Measurements from ENCODE around the gene SCARB1.

SCARB1 gene

GRCh38 chr12:124814741-124815613, 48.7 kb downstream of the SCARB1 start:
- H2AFZ ChIP-seq (ENCODE audit: low read length): no peak overlapping the region
- WGBS, 2 donors (ENCODE audit: extremely low coverage in 2 of 2, insufficient read length in 2 of 2, insufficient replicate concordance in 1 of 2): no CpG with 5 or more reads among the region's 38 CpGs

GRCh38 chr12:124813782-124814181, 49.9 kb downstream of the SCARB1 start:
- no peak overlapping the region for H2BK15ac ChIP-seq (ENCODE audit: low read length)
- H3K18ac ChIP-seq (ENCODE audit: low read length): no peak overlapping the region
- H2AK5ac ChIP-seq (ENCODE audit: low read depth, low read length): no peak overlapping the region
- H3K4ac ChIP-seq (ENCODE audit: low read length): no peak overlapping the region
- no peaks in the 10 kb centered on the region for H3K27me3 ChIP-seq (ENCODE audit: control insufficient read depth in 3 of 3, insufficient read depth in 3 of 3, low read depth in 1 of 3, low read length in 3 of 3)
- H4K91ac ChIP-seq (ENCODE audit: low read depth, low read length, poor library complexity): no peak overlapping the region
- DNase-seq (ENCODE audit: low spot score): no peak
- H3K4me1 ChIP-seq (ENCODE audit: control insufficient read depth in 2 of 2, insufficient read depth in 1 of 2, low read depth in 1 of 2, low read length in 2 of 2): peaks cover 0 to 3% of the 10 kb centered on the region in 2 donors
- peak overlapping the region in 1 of 2 donors; percentile 32 for H3K4me3 ChIP-seq (ENCODE audit: low read length in 2 of 2)
- no peak overlapping the region for H3K9ac ChIP-seq (ENCODE audit: low read depth, low read length, poor library complexity)
- peak overlapping the region; percentile 8 for H3K23ac ChIP-seq (ENCODE audit: low read depth, low read length, poor library complexity)
- no peaks in the 10 kb centered on the region for H3K9me3 ChIP-seq (replicated peaks in 1 of 2; ENCODE audit: control insufficient read depth in 2 of 2, insufficient read depth in 1 of 2, low read depth in 1 of 2, low read length in 2 of 2)
- no peaks in the 10 kb centered on the region for H3K79me1 ChIP-seq (ENCODE audit: low read depth, low read length)
- H3K14ac ChIP-seq (ENCODE audit: low read length): peak overlapping the region; percentile 10
- no peak overlapping the region for H2BK5ac ChIP-seq (ENCODE audit: low read length)
- H2BK12ac ChIP-seq (ENCODE audit: low read length): no peak overlapping the region
- no peak overlapping the region for H4K8ac ChIP-seq (ENCODE audit: low read depth, low read length)
- H3K4me2 ChIP-seq (ENCODE audit: insufficient read depth, low read length, poor library complexity, severe bottlenecking): no peak overlapping the region
- H2BK120ac ChIP-seq (ENCODE audit: low read depth, low read length): no peak overlapping the region
- no peak overlapping the region for H3K27ac ChIP-seq (replicated peaks; ENCODE audit: low read length)
- no peak overlapping the region for H2AFZ ChIP-seq (ENCODE audit: low read length)
- no CpG with 5 or more reads among the region's 3 CpGs for WGBS, 2 donors (ENCODE audit: extremely low coverage in 2 of 2, insufficient read length in 2 of 2, insufficient replicate concordance in 1 of 2)
- peaks cover 1 to 38% of the 10 kb centered on the region in 2 donors for H3K36me3 ChIP-seq (replicated peaks in 1 of 2; ENCODE audit: control insufficient read depth in 2 of 2, insufficient read depth in 2 of 2, low read length in 2 of 2)

More at GRCh38 chr12:124814741-124815613, 48.7 kb downstream of the SCARB1 start:
- Histone ChIP-seq H3K4ac (ENCODE audit: low read length) (no peak overlapping the region), H3K23ac (ENCODE audit: low read depth, low read length, poor library complexity) (peak overlapping the region; percentile 58), H3K27ac (replicated peaks; ENCODE audit: low read length) (no peak overlapping the region), H2BK5ac (ENCODE audit: low read length) (peak overlapping the region; percentile 42), H2BK12ac (ENCODE audit: low read length) (no peak overlapping the region), H3K4me2 (ENCODE audit: insufficient read depth, low read length, poor library complexity, severe bottlenecking) (no peak overlapping the region), H2AK5ac (ENCODE audit: low read depth, low read length) (peak overlapping the region; percentile 61), H3K36me3 (replicated peaks in 1 of 2; ENCODE audit: control insufficient read depth in 2 of 2, insufficient read depth in 2 of 2, low read length in 2 of 2) (peaks cover 1 to 35% of the 10 kb centered on the region in 2 donors), H3K4me1 (ENCODE audit: control insufficient read depth in 2 of 2, insufficient read depth in 1 of 2, low read depth in 1 of 2, low read length in 2 of 2) (peaks cover 0 to 3% of the 10 kb centered on the region in 2 donors), H2BK120ac (ENCODE audit: low read depth, low read length) (no peak overlapping the region), H3K18ac (ENCODE audit: low read length) (peak overlapping the region; percentile 32), H2BK15ac (ENCODE audit: low read length) (peak overlapping the region; percentile 70), H3K9me3 (replicated peaks in 1 of 2; ENCODE audit: control insufficient read depth in 2 of 2, insufficient read depth in 1 of 2, low read depth in 1 of 2, low read length in 2 of 2) (no peaks in the 10 kb centered on the region), H3K79me1 (ENCODE audit: low read depth, low read length) (no peaks in the 10 kb centered on the region), H3K9ac (ENCODE audit: low read depth, low read length, poor library complexity) (peak overlapping the region; percentile 60), H3K14ac (ENCODE audit: low read length) (no peak overlapping the region), H4K91ac (ENCODE audit: low read depth, low read length, poor library complexity) (peak overlapping the region; percentile 19), H3K4me3 (ENCODE audit: low read length in 2 of 2) (no peak overlapping the region), H4K8ac (ENCODE audit: low read depth, low read length) (no peak overlapping the region), H3K27me3 (ENCODE audit: control insufficient read depth in 3 of 3, insufficient read depth in 3 of 3, low read depth in 1 of 3, low read length in 3 of 3) (no peaks in the 10 kb centered on the region)
- no peak for DNase-seq (ENCODE audit: low spot score)

- no peak overlapping the region for H3K4ac ChIP-seq (ENCODE audit: low read length)
- H3K79me1 ChIP-seq (ENCODE audit: low read depth, low read length): no peaks in the 10 kb centered on the region
- no peak overlapping the region for H2BK15ac ChIP-seq (ENCODE audit: low read length)
- no peak overlapping the region for H3K23ac ChIP-seq (ENCODE audit: low read depth, low read length, poor library complexity)
- no peak overlapping the region for H2BK12ac ChIP-seq (ENCODE audit: low read length)
- H3K27ac ChIP-seq (replicated peaks; ENCODE audit: low read length): no peak overlapping the region
- no peak overlapping the region for H3K9ac ChIP-seq (ENCODE audit: low read depth, low read length, poor library complexity)
- no peak overlapping the region for H2AFZ ChIP-seq (ENCODE audit: low read length)
- no peak overlapping the region for H2BK5ac ChIP-seq (ENCODE audit: low read length)
- H3K4me3 ChIP-seq (ENCODE audit: low read length in 2 of 2): no peak overlapping the region
- no CpG with 5 or more reads among the region's 2 CpGs for WGBS, 2 donors (ENCODE audit: extremely low coverage in 2 of 2, insufficient read length in 2 of 2, insufficient replicate concordance in 1 of 2)
- no peak overlapping the region for H2BK120ac ChIP-seq (ENCODE audit: low read depth, low read length)
- no peak overlapping the region for H4K91ac ChIP-seq (ENCODE audit: low read depth, low read length, poor library complexity)
- H3K27me3 ChIP-seq (ENCODE audit: control insufficient read depth in 3 of 3, insufficient read depth in 3 of 3, low read depth in 1 of 3, low read length in 3 of 3): no peaks in the 10 kb centered on the region
- H3K4me2 ChIP-seq (ENCODE audit: insufficient read depth, low read length, poor library complexity, severe bottlenecking): no peak overlapping the region
- peaks cover 1 to 43% of the 10 kb centered on the region in 2 donors for H3K36me3 ChIP-seq (replicated peaks in 1 of 2; ENCODE audit: control insufficient read depth in 2 of 2, insufficient read depth in 2 of 2, low read length in 2 of 2)
- no peaks in the 10 kb centered on the region for H3K9me3 ChIP-seq (replicated peaks in 1 of 2; ENCODE audit: control insufficient read depth in 2 of 2, insufficient read depth in 1 of 2, low read depth in 1 of 2, low read length in 2 of 2)
- H3K4me1 ChIP-seq (ENCODE audit: control insufficient read depth in 2 of 2, insufficient read depth in 1 of 2, low read depth in 1 of 2, low read length in 2 of 2): peaks cover 0 to 3% of the 10 kb centered on the region in 2 donors
- DNase-seq (ENCODE audit: low spot score): no peak
- no peak overlapping the region for H3K18ac ChIP-seq (ENCODE audit: low read length)
- H3K14ac ChIP-seq (ENCODE audit: low read length): no peak overlapping the region
- H2AK5ac ChIP-seq (ENCODE audit: low read depth, low read length): no peak overlapping the region
- H4K8ac ChIP-seq (ENCODE audit: low read depth, low read length): no peak overlapping the region
Observed at GRCh38 chr12:124812979-124813378, 50.7 kb downstream of the SCARB1 start.

GRCh38 chr12:124812356-124812755, 51.3 kb downstream of the SCARB1 start:
- Histone ChIP-seq H2AK5ac (ENCODE audit: low read depth, low read length) (no peak overlapping the region), H2BK5ac (ENCODE audit: low read length) (no peak overlapping the region), H4K91ac (ENCODE audit: low read depth, low read length, poor library complexity) (no peak overlapping the region), H2BK120ac (ENCODE audit: low read depth, low read length) (no peak overlapping the region), H3K14ac (ENCODE audit: low read length) (no peak overlapping the region), H3K79me1 (ENCODE audit: low read depth, low read length) (no peaks in the 10 kb centered on the region), H3K36me3 (replicated peaks in 1 of 2; ENCODE audit: control insufficient read depth in 2 of 2, insufficient read depth in 2 of 2, low read length in 2 of 2) (peaks cover 1 to 44% of the 10 kb centered on the region in 2 donors), H3K4me2 (ENCODE audit: insufficient read depth, low read length, poor library complexity, severe bottlenecking) (no peak overlapping the region), H3K23ac (ENCODE audit: low read depth, low read length, poor library complexity) (no peak overlapping the region), H3K18ac (ENCODE audit: low read length) (no peak overlapping the region), H3K9ac (ENCODE audit: low read depth, low read length, poor library complexity) (no peak overlapping the region), H4K8ac (ENCODE audit: low read depth, low read length) (no peak overlapping the region), H3K27ac (replicated peaks; ENCODE audit: low read length) (no peak overlapping the region), H3K4ac (ENCODE audit: low read length) (no peak overlapping the region), H3K27me3 (ENCODE audit: control insufficient read depth in 3 of 3, insufficient read depth in 3 of 3, low read depth in 1 of 3, low read length in 3 of 3) (no peaks in the 10 kb centered on the region), H3K4me3 (ENCODE audit: low read length in 2 of 2) (no peak overlapping the region), H2BK12ac (ENCODE audit: low read length) (no peak overlapping the region), H3K9me3 (replicated peaks in 1 of 2; ENCODE audit: control insufficient read depth in 2 of 2, insufficient read depth in 1 of 2, low read depth in 1 of 2, low read length in 2 of 2) (no peaks in the 10 kb centered on the region), H2AFZ (ENCODE audit: low read length) (no peak overlapping the region), H2BK15ac (ENCODE audit: low read length) (no peak overlapping the region), H3K4me1 (ENCODE audit: control insufficient read depth in 2 of 2, insufficient read depth in 1 of 2, low read depth in 1 of 2, low read length in 2 of 2) (peaks cover 0 to 7% of the 10 kb centered on the region in 2 donors)
- no peak for DNase-seq (ENCODE audit: low spot score)
- WGBS, 2 donors (ENCODE audit: extremely low coverage in 2 of 2, insufficient read length in 2 of 2, insufficient replicate concordance in 1 of 2): no CpG with 5 or more reads among the region's 9 CpGs
